Panc1 (cell line): Measurements from ENCODE around the gene IGF1R. TPM values are rescaled to one million over a fixed set of nuclear protein-coding genes. Genes with fewer than 3 reads are reported as not detected.

ENCODE experiments used
- ATAC-seq: fragments of 200-7000 bp; cut with Tn5 transposase; 2 replicates; pipeline ENCODE4 v1.9.1; 2020; ENCODE audit warnings: mild to moderate bottlenecking, moderate library complexity
- BruUV-seq: library from RNA; stranded (reverse); fragments of 400-500 nt; replicated peaks from 2 replicates; lab custom pipeline; 2021; lab: Mats Ljungman, UMichigan
- CTCF ChIA-PET: fragments of 300-600 bp; sonication (Branson Sonifier 250); formaldehyde crosslinking; loops from one replicate; lab custom pipeline; 2022; ENCODE audit warnings: antibody characterized with exemption; lab: Charles Lee
- POLR2A ChIA-PET: fragments of 300-600 bp; sonication (Branson Sonifier 250); formaldehyde crosslinking; loops from one replicate; lab custom pipeline; 2022; ENCODE audit warnings: antibody characterized with exemption; lab: Charles Lee
- DNase-seq: peaks from one replicate; pipeline ENCODE4 v3.0.0-alpha.2; 2010; ENCODE audit warnings: low read depth, low spot score
- H3K27ac ChIP-seq: 2 replicates; pipeline ENCODE4 v1.5.1; 2011; ENCODE audit warnings: mild to moderate bottlenecking, low read length, inconsistent platforms
- H3K27me3 ChIP-seq: fragments of 200-500 bp; sonication (Bioruptor generic); 2 replicates; pipeline ENCODE4 v1.6.0; 2014; ENCODE audit warnings: low read length, inconsistent platforms; ENCODE audit not compliant: control insufficient read depth, insufficient read depth
- H3K36me3 ChIP-seq: fragments of 200-500 bp; sonication (Bioruptor generic); 2 replicates; pipeline ENCODE4 v1.5.1; 2014; ENCODE audit warnings: inconsistent platforms, mild to moderate bottlenecking, low read length, moderate library complexity; ENCODE audit not compliant: control insufficient read depth, insufficient read depth
- H3K4me1 ChIP-seq: 2 replicates; pipeline ENCODE4 v1.5.1; 2011; ENCODE audit warnings: inconsistent platforms, mild to moderate bottlenecking, low read length, moderate library complexity; ENCODE audit not compliant: control insufficient read depth, insufficient read depth
- H3K4me3 ChIP-seq, 2 experiments: 2 replicates each; pipeline ENCODE4 v1.5.1; 2011 to 2012; ENCODE audit warnings: low read depth in 2 of 2, low read length in 2 of 2, mild to moderate bottlenecking in 2 of 2, inconsistent platforms in 1 of 2, moderate library complexity in 1 of 2
- H3K9me3 ChIP-seq: fragments of 200-500 bp; sonication (Bioruptor generic); 2 replicates; pipeline ENCODE4 v1.5.1; 2014; ENCODE audit warnings: low read depth, mild to moderate bottlenecking, inconsistent platforms, low read length, moderate library complexity; ENCODE audit not compliant: control insufficient read depth, insufficient read depth
- CTCF ChIP-seq: fragments of 450-650 bp; IDR thresholded peaks from 2 replicates; pipeline ENCODE4 v1.5.1; 2017; ENCODE audit warnings: mild to moderate bottlenecking
- POLR2AphosphoS5 ChIP-seq: IDR thresholded peaks from 2 replicates; pipeline ENCODE4 v1.6.1; 2012; ENCODE audit warnings: mild to moderate bottlenecking, low read depth, low read length, moderate library complexity
- REST ChIP-seq, 2 experiments: IDR thresholded peaks; 2 replicates each; pipeline ENCODE4 v1.6.1; 2011 to 2012; ENCODE audit warnings: low read depth in 2 of 2, control low read depth in 1 of 2, low read length in 1 of 2, mild to moderate bottlenecking in 1 of 2, moderate library complexity in 1 of 2; ENCODE audit not compliant: insufficient read depth in 1 of 2
- SIN3A ChIP-seq: IDR thresholded peaks from 2 replicates; pipeline ENCODE4 v1.6.1; 2012; ENCODE audit warnings: low read depth, mild to moderate bottlenecking, low read length, moderate library complexity, borderline replicate concordance; ENCODE audit not compliant: insufficient read depth
- TCF7L2 ChIP-seq: IDR thresholded peaks from 2 replicates; pipeline ENCODE4 v1.6.1; 2011; ENCODE audit warnings: mild to moderate bottlenecking, low read depth, low read length, inconsistent platforms
- in situ Hi-C: cut with HindIII; loops from 2 replicates; pipeline ENCODE4 v1.10.0; 2016; ENCODE audit warnings: low sequenced_read_pairs, low pct_unique_long_range_greater_than_20kb
- intact Hi-C: fragments of 100-400 bp; cut with micrococcal nuclease; formaldehyde crosslinking; loops from one replicate; pipeline ENCODE4 v1.10.0; 2022; ENCODE audit not compliant: unreplicated experiment
- total RNA-seq: library from RNA; stranded (reverse); gene quantifications from one replicate; pipeline ENCODE4 v1.2.1, GENCODE V29; 2021; ENCODE audit not compliant: unreplicated experiment

The IGF1R gene
- total RNA-seq, 1 experiment from 2014 or later, result 77.1 TPM

GRCh38 chr15:98776607-98777281 lies 128.4 kb downstream of the IGF1R start:
- H3K9me3 ChIP-seq, result no peaks in the 10 kb centered on the region
- in situ Hi-C loops (no loop called here), intact Hi-C loops (loop anchor here (10.0 kb wide), 3 partner anchors 122 to 332 kb away; no protein-coding TSS in a partner anchor)
- DNase-seq (no peak), ATAC-seq (no peak)
- CTCF ChIA-PET, result no interaction called here
- no peak for TF ChIP-seq POLR2AphosphoS5
- no peak for TF ChIP-seq SIN3A
- TF ChIP-seq CTCF, result no peak
- no peak for TF ChIP-seq TCF7L2
- no peak for TF ChIP-seq REST (IDR thresholded peaks at IDR 0.05; ENCODE audit: insufficient read depth in 1 of 2, low read depth in 2 of 2, low read length in 1 of 2)
- H3K4me3 ChIP-seq, result no peak overlapping the region
- H3K27me3 ChIP-seq, result no peaks in the 10 kb centered on the region
- BruUV-seq, result no TSS peak
- H3K27ac ChIP-seq, result peak overlapping the region; percentile 41
- POLR2A ChIA-PET, result no interaction called here
- no peaks in the 10 kb centered on the region for H3K36me3 ChIP-seq
- peaks cover 79% of the 10 kb centered on the region for H3K4me1 ChIP-seq

GRCh38 chr15:98777426-98777825 lies 129.1 kb downstream of the IGF1R start:
- TF ChIP-seq SIN3A (no peak), REST (IDR thresholded peaks at IDR 0.05; ENCODE audit: insufficient read depth in 1 of 2, low read depth in 2 of 2, low read length in 1 of 2) (no peak), TCF7L2 (no peak), POLR2AphosphoS5 (no peak), CTCF (no peak)
- DNase-seq, result no peak
- Histone ChIP-seq H3K4me3 (no peak overlapping the region), H3K27me3 (no peaks in the 10 kb centered on the region), H3K27ac (peak overlapping the region; percentile 41), H3K9me3 (no peaks in the 10 kb centered on the region), H3K36me3 (no peaks in the 10 kb centered on the region), H3K4me1 (peaks cover 74% of the 10 kb centered on the region)
- BruUV-seq, result no TSS peak
- intact Hi-C loops, result loop anchor here (10.0 kb wide), 3 partner anchors 123 to 333 kb away; no protein-coding TSS in a partner anchor
- ATAC-seq, result no peak
- CTCF ChIA-PET, result no interaction called here
- POLR2A ChIA-PET, result no interaction called here
- in situ Hi-C loops, result no loop called here
